C4-2B (cell line): ENCODE results near the gene MEIS2.

Experiments used
- CTCF ChIP-seq: fragments of 450-650 bp; conservative IDR thresholded peaks from 2 replicates; pipeline ENCODE4 v1.5.1; 2017; ENCODE audit warnings: mild to moderate bottlenecking
- ZFX ChIP-seq: fragments of 450-650 bp; IDR thresholded peaks from 2 replicates; pipeline ENCODE4 v1.6.1; 2017

GRCh38 chr15:37045859-37046740, 54.2 kb downstream of the MEIS2 start:
- no peak for TF ChIP-seq CTCF
- no peak for TF ChIP-seq ZFX
